Activated naive CD4-positive, alpha-beta T cell treated with anti-CD3 and anti-CD28 coated beads, Interleukin-2, amount 50 U/mL, for 24 hours (primary cell): ENCODE measurements around the gene KSR1.
"Not testable (repeated sequence)": the region's sequence is repeated elsewhere in the genome, so short reads cannot be mapped to it uniquely, and the experiment has no call there.

Experiments
- H3K27ac Mint-ChIP-seq: one replicate; pipeline ENCODE4 v1.8.0; 2021; ENCODE audit warnings: mild to moderate bottlenecking, mixed read lengths
- H3K27me3 Mint-ChIP-seq: one replicate; pipeline ENCODE4 v1.8.0; 2021; ENCODE audit warnings: mixed read lengths
- H3K36me3 Mint-ChIP-seq: one replicate; pipeline ENCODE4 v1.8.0; 2021; ENCODE audit warnings: mixed read lengths
- H3K4me1 Mint-ChIP-seq: one replicate; pipeline ENCODE4 v1.8.0; 2021; ENCODE audit warnings: mixed read lengths
- H3K4me3 Mint-ChIP-seq: one replicate; pipeline ENCODE4 v1.8.0; 2021; ENCODE audit warnings: mild to moderate bottlenecking, mixed read lengths
- H3K9me3 Mint-ChIP-seq: one replicate; pipeline ENCODE4 v1.8.0; 2021; ENCODE audit warnings: mixed read lengths

The KSR1 gene

DNA sequence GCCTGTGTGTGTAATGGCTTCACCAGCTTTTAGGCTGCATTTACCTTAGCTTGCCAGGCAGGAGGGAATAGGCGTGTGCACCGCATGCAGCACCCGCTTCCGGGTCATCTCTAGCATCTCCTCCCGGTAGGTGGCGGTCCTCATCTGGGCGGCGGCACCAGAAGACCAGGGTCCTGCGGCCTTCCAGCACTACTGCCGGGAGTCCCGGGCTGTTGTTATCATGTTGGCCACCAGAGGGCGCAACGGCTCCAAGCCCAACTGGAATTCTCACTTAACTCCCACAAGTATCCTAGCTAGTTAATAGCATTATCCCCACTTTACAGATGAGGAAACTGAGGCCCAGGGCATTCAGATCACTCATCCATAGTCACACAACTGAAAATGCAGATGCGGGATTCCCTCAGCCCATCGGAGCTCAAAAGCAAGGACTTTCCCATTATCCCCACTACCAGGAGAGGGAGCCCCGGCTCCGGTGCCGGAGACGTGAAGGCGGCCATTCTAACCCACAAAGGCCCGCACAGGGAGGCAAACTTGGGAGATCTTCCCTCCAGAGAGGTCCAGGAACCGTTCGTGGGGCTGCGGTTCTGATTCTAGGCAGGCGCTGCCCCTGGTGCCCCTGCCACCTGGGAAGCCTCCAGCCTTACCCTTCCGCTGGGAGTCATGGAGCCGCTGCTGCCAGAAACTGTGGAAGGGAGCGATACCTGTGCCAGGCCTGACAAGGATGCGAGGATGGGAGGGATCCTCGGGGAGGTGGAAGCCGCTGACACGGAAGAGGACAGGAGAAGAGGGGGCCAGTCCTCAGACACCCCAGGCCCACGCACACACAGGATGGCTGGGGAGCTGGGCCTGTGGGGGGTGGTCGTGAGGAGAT lies 198.6 kb downstream of the KSR1 start:
- no peak overlapping the region for H3K27ac Mint-ChIP-seq
- no peaks in the 10 kb centered on the region for H3K27me3 Mint-ChIP-seq
- H3K36me3 Mint-ChIP-seq = no peaks in the 10 kb centered on the region
- H3K4me1 Mint-ChIP-seq = peaks cover 8% of the 10 kb centered on the region
- H3K9me3 Mint-ChIP-seq = no peaks in the 10 kb centered on the region
- no peak overlapping the region for H3K4me3 Mint-ChIP-seq

DNA sequence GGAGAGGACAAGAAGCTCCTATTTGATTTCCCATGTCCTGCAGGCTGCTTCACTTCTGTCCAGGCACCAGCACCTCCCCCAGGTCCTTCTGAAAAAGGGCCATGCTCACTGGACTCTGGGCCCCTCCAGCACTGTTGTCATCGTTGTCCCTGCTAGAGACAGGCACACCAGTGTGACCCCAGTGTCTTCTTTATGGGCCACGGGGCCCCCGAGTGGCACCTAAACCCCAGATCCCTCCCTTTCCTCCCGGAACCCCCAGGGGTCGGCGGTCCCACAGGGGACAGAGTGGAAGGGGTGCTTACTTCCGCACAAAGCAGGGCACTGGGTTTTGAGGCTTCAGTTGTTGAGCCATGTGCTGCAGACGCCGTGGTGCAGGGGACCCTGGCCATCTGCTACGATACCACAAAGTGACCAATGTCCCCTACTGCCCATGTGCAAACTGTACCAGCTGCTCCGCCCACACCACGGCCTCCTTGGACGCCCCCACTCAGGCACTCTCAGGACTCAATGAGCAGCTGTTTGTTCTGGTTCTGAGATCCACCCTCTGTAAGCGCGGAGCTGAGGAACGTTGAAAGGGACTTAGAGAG lies 199.4 kb downstream of the KSR1 start:
- not testable (repeated sequence) for H3K4me1 Mint-ChIP-seq, H3K9me3 Mint-ChIP-seq, H3K27ac Mint-ChIP-seq, H3K36me3 Mint-ChIP-seq, H3K4me3 Mint-ChIP-seq, H3K27me3 Mint-ChIP-seq

- H3K27ac Mint-ChIP-seq = not testable (repeated sequence)
Measured at GRCh38 chr17:27656620-27657019, 200.4 kb downstream of the KSR1 start.

GRCh38 chr17:27657620-27658019 lies 201.4 kb downstream of the KSR1 start:
- no peaks in the 10 kb centered on the region for H3K9me3 Mint-ChIP-seq
- no peaks in the 10 kb centered on the region for H3K27me3 Mint-ChIP-seq
- H3K36me3 Mint-ChIP-seq = no peaks in the 10 kb centered on the region
- H3K4me3 Mint-ChIP-seq = no peak overlapping the region
- peaks cover 6% of the 10 kb centered on the region for H3K4me1 Mint-ChIP-seq
- no peak overlapping the region for H3K27ac Mint-ChIP-seq

More at GRCh38 chr17:27656620-27657019, 200.4 kb downstream of the KSR1 start:
- H3K27me3 Mint-ChIP-seq, H3K9me3 Mint-ChIP-seq, H3K4me1 Mint-ChIP-seq, H3K36me3 Mint-ChIP-seq, H3K4me3 Mint-ChIP-seq: not testable (repeated sequence)

GRCh38 chr17:27659683-27660082 lies 203.4 kb downstream of the KSR1 start:
- H3K4me3 Mint-ChIP-seq = no peak overlapping the region
- no peaks in the 10 kb centered on the region for H3K27me3 Mint-ChIP-seq
- H3K4me1 Mint-ChIP-seq = peaks cover 2% of the 10 kb centered on the region
- H3K36me3 Mint-ChIP-seq = no peaks in the 10 kb centered on the region
- H3K27ac Mint-ChIP-seq = no peak overlapping the region
- H3K9me3 Mint-ChIP-seq = no peaks in the 10 kb centered on the region

DNA sequence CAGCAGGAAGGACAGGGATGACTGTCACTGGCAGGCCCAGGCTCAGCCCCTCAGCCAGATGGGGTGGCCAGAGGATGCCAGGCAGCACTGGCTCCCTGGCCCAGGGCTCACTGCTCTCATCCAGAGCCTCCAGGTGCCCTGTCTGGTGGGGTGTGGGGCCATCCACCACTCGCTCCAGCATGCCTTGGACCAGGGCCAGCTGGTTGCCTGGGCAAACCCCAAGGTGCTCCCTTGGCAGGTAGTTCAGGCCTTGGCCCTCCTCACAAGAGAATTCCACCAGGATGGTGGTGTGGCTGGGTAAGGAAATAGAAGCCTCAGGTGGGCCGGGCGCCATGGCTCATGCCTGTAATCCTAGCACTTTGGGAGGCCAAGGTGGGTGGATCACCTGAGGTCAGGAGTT lies 204.2 kb downstream of the KSR1 start:
- Mint-ChIP-seq H3K36me3 (no peaks in the 10 kb centered on the region), H3K9me3 (no peaks in the 10 kb centered on the region), H3K27ac (no peak overlapping the region), H3K4me3 (no peak overlapping the region), H3K27me3 (no peaks in the 10 kb centered on the region), H3K4me1 (no peaks in the 10 kb centered on the region)

DNA sequence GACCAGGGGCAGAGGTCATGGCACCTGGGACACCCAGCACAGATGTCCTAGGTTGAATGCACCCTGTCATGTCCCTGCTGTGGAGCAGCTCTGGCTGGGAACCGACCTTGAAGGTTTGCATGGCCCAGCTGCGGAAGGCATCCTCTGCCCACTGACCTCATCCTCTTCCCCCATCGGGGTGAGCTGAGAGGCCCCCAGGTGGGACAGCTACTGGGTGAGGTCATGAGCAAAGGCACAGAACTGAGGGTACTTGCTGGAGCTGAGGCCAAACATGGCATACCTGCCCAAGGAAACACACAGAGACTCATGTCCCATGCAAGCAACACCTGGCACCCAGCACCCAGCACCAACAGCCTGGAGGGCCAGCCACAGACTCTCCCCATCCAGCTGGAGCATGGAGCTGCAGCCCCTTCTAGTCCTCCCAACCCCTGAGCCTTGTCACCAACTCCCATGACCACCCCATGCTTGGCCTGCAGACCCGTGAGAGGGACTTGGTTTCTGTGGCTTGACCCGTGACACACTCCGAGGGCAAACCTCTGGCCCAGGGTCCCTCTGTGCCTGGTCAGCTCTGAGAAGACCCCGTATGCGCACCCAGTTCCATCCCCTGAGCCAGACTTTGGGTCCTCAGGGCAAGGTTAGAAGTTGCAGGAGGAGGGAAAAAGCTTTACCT lies 207.8 kb downstream of the KSR1 start:
- Mint-ChIP-seq H3K9me3 (no peaks in the 10 kb centered on the region), H3K36me3 (no peaks in the 10 kb centered on the region), H3K4me3 (no peak overlapping the region), H3K4me1 (no peaks in the 10 kb centered on the region), H3K27ac (no peak overlapping the region), H3K27me3 (no peaks in the 10 kb centered on the region)

GRCh38 chr17:27664606-27664965 lies 208.3 kb downstream of the KSR1 start:
- no peaks in the 10 kb centered on the region for H3K4me1 Mint-ChIP-seq
- H3K4me3 Mint-ChIP-seq = no peak overlapping the region
- H3K27ac Mint-ChIP-seq = no peak overlapping the region
- H3K27me3 Mint-ChIP-seq = no peaks in the 10 kb centered on the region
- no peaks in the 10 kb centered on the region for H3K36me3 Mint-ChIP-seq
- H3K9me3 Mint-ChIP-seq = no peaks in the 10 kb centered on the region

DNA sequence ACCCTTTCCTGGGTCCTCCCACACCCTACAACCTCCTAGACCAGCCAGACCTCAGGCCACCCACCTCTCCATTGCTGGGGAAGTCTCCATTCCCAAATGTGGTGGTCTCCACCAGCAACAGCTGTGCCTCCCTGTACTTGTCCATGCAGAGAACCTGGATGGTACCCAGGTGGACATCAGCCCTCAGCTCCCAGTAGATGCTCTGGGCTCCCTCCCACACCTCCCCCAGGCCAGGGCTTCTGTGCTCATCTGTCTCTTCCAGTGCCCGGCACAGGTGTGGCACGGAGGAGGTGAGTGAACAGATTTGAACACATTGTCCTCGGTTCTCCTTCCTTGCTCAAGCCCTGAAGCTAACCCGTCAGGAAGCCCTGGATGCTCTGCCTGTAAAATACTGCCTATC lies 209.3 kb downstream of the KSR1 start:
- Mint-ChIP-seq H3K27ac (no peak overlapping the region), H3K9me3 (no peaks in the 10 kb centered on the region), H3K4me3 (no peak overlapping the region), H3K27me3 (no peaks in the 10 kb centered on the region), H3K4me1 (no peaks in the 10 kb centered on the region), H3K36me3 (no peaks in the 10 kb centered on the region)

DNA sequence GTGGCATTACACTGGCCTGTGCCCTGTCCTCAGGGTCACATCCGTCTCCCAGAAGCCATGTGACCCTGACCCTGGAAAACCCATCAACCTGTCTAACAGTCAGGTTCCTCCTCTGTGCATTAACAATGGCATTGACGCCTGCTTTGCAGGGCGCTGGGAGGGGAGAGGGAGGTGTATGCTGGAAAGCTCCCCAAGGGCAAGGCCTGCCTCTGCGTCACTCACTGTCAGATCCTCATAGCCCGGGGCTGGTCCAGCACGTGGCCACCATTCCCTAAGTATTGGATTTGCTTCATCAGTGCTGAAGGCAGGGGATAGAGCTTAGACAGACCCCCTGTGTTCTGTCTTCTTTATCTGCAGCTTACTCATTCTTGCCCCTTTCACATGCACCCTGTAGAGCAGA lies 210.0 kb downstream of the KSR1 start:
- H3K4me3 Mint-ChIP-seq, H3K9me3 Mint-ChIP-seq, H3K4me1 Mint-ChIP-seq, H3K36me3 Mint-ChIP-seq, H3K27me3 Mint-ChIP-seq, H3K27ac Mint-ChIP-seq: not testable (repeated sequence)

DNA sequence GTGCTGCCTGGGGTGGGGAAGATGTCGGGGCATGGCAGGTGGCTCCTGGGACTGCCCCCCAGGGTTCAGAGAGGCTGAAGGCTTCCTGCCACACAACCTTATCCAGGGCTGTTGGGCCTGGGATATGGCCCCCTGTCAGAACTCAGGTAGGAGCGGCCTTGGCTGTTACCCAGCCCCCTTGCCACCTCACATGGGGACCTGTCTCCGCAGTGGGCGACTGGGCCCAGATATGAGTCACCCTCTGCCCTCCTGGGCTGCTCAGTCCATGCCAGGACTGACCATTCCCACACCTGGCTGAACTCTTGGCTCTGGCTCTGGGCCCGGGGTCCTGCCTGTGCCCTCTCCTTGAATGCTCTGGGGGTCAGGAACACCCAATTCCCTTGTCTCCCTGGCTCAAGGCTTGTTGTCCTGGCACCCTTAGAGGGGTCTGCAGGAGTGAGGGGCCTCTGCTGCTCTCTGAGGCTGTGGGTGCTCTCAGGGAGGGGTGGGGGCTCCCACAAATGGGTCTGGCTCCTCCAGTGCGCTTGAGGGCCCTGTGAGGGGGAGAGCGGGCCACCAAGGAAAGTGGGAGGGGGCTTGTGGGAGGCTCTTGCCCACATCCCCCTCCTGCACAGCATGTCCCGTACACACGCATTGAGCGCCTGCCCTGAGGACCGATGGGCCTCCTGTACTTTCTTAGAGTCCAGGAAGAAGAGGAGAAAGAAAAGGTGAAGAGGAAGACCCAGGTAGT lies 210.7 kb downstream of the KSR1 start:
- Mint-ChIP-seq H3K4me3 (no peak overlapping the region), H3K27me3 (no peaks in the 10 kb centered on the region), H3K27ac (no peak overlapping the region), H3K9me3 (no peaks in the 10 kb centered on the region), H3K36me3 (no peaks in the 10 kb centered on the region), H3K4me1 (no peaks in the 10 kb centered on the region)

DNA sequence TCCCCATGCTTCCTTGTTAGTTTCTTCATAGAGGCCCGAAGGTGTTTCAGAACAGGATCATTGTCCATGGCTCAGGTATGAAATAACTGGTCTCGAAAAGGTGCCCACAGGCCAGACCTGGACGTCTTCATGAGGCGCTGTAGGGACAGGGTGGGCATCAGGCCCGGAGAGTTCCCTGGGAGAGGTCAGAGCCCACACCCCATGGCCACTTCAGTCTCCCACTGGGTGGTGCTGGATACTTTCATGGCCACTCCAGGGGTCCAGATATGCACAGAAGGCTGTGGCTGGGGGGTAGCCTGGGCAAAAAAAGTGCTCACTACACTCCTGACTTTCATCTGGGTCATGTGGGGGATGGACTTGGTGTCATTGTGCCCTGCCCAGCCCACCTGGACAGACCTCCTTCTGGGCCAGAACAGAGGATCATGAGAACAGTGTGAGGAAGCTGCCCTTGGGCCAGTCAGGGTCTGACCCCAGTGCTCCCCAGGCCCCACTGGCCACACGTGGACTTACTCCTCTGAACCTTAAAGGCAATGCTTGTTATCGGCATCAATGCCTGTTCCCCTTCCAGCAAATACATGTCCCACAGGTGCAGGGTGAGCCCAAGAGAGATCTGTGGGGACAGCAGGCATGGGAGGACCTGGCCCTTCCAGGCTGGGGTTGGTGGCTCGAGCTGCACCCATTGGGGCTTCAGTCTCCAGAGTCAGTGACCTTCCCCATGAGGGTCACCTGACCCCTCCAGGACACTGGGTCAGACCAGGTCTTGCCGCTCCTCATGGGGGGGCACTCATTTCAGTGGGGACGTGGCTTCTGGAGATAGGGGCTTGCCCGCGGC lies 211.6 kb downstream of the KSR1 start:
- Mint-ChIP-seq H3K36me3 (no peaks in the 10 kb centered on the region), H3K4me3 (no peak overlapping the region), H3K9me3 (no peaks in the 10 kb centered on the region), H3K4me1 (no peaks in the 10 kb centered on the region), H3K27ac (no peak overlapping the region), H3K27me3 (no peaks in the 10 kb centered on the region)

GRCh38 chr17:27668488-27668823 lies 212.2 kb downstream of the KSR1 start:
- no peaks in the 10 kb centered on the region for H3K4me1 Mint-ChIP-seq
- H3K9me3 Mint-ChIP-seq = no peaks in the 10 kb centered on the region
- H3K4me3 Mint-ChIP-seq = no peak overlapping the region
- no peaks in the 10 kb centered on the region for H3K27me3 Mint-ChIP-seq
- no peak overlapping the region for H3K27ac Mint-ChIP-seq
- no peaks in the 10 kb centered on the region for H3K36me3 Mint-ChIP-seq

DNA sequence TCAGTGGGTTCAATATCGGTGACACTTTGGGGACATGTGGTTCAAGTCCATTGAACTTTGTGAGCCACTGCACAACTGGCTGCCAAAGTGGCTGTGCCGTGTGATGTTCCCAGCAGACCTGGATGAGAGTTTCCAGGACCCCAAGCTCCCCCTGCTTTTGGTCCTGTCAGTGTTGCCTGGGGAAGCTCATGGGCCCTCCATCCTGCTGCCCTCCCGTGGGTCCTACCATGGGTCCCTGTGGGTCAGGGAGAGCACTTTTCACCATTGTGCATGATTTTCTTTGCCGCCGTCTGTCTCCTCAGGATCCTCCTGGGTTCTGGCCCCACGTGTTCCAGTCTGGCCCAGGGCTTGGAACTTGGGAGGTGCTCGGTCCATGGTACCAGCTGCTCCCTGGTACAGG lies 212.9 kb downstream of the KSR1 start:
- H3K27ac Mint-ChIP-seq = no peak overlapping the region
- H3K4me1 Mint-ChIP-seq = no peaks in the 10 kb centered on the region
- no peak overlapping the region for H3K4me3 Mint-ChIP-seq
- no peaks in the 10 kb centered on the region for H3K36me3 Mint-ChIP-seq
- H3K27me3 Mint-ChIP-seq = no peaks in the 10 kb centered on the region
- no peaks in the 10 kb centered on the region for H3K9me3 Mint-ChIP-seq

DNA sequence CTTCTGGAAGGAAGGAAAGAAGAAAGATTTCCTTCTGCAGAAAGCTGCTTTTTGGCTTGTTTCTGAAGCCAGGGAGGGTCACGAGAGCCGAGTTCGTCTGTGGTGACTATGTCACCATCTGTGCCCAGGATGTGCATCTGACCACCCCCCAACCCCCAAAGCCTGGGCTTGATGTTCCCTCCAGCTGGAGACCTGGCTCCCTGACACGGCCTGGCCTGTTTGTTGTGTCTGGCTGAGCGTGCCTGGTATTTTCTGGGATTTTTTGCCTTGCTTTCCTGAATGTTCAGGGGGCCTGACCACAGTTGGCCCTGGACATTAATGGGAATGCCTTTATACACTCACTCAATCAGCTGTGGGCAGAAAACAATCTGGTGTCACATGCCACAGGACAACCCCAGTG lies 213.6 kb downstream of the KSR1 start:
- H3K36me3 Mint-ChIP-seq = no peaks in the 10 kb centered on the region
- no peak overlapping the region for H3K4me3 Mint-ChIP-seq
- no peaks in the 10 kb centered on the region for H3K9me3 Mint-ChIP-seq
- H3K27ac Mint-ChIP-seq = no peak overlapping the region
- H3K27me3 Mint-ChIP-seq = no peaks in the 10 kb centered on the region
- H3K4me1 Mint-ChIP-seq = no peaks in the 10 kb centered on the region
